Activated CD8-positive, alpha-beta T cell treated with anti-CD3 and anti-CD28 coated beads, Interleukin-2, amount 10 ng/mL, durations not matched to agents 7 days and 5 days (primary cell): ENCODE measurements around the gene FHOD1. TPM values are rescaled to one million over a fixed set of nuclear protein-coding genes. Genes with fewer than 3 reads are reported as not detected.

Source experiments
- ATAC-seq: fragments of 150-1000 bp; cut with Tn5 transposase; one replicate; pipeline ENCODE4 v1.10.0; 2021; ENCODE audit warnings: moderate library complexity
- CTCF ChIA-PET: fragments of 350-600 bp; sonication (Branson Sonifier 250); formaldehyde crosslinking; loops from one replicate; lab custom pipeline; 2021; ENCODE audit warnings: antibody characterized with exemption; lab: Charles Lee
- POLR2A ChIA-PET: fragments of 350-600 bp; sonication (Branson Sonifier 250); formaldehyde crosslinking; loops from one replicate; lab custom pipeline; 2021; ENCODE audit warnings: antibody characterized with exemption; lab: Charles Lee
- DNase-seq: peaks from one replicate; pipeline ENCODE4 v3.0.0-alpha.2; 2020
- H3K27ac Mint-ChIP-seq: one replicate; pipeline ENCODE4 v1.8.0; 2021; ENCODE audit warnings: mild to moderate bottlenecking, mixed read lengths
- H3K27me3 Mint-ChIP-seq: one replicate; pipeline ENCODE4 v1.8.0; 2021; ENCODE audit warnings: low read depth, mixed read lengths
- H3K36me3 Mint-ChIP-seq: one replicate; pipeline ENCODE4 v1.8.0; 2021; ENCODE audit warnings: low read depth, mixed read lengths
- H3K4me1 Mint-ChIP-seq: one replicate; pipeline ENCODE4 v1.8.0; 2021; ENCODE audit warnings: low read depth, mixed read lengths
- H3K4me3 Mint-ChIP-seq: one replicate; pipeline ENCODE4 v1.8.0; 2021; ENCODE audit warnings: mild to moderate bottlenecking, mixed read lengths
- H3K9me3 Mint-ChIP-seq: one replicate; pipeline ENCODE4 v1.8.0; 2022; ENCODE audit warnings: mixed read lengths; ENCODE audit not compliant: insufficient read depth
- total RNA-seq, 2 experiments: library from RNA; stranded (reverse); gene quantifications; one replicate each; pipeline ENCODE4 v1.2.3, GENCODE V29; 2021

Gene FHOD1
- total RNA-seq, 2 experiments from 2014 or later: 93.4 to 101 TPM

- Mint-ChIP-seq H3K9me3 (no peaks in the 10 kb centered on the region), H3K27me3 (no peaks in the 10 kb centered on the region), H3K4me1 (peaks cover 5% of the 10 kb centered on the region), H3K27ac (no peak overlapping the region), H3K4me3 (no peak overlapping the region), H3K36me3 (peaks cover 2% of the 10 kb centered on the region)
- POLR2A ChIA-PET: interaction anchor here (0.6 kb wide), 1 partner anchor 37 kb away, joined by 3 read pairs; no protein-coding TSS in a partner anchor
- CTCF ChIA-PET: no interaction called here
- DNase-seq (no peak), ATAC-seq (no peak)
These were observed 36.0 kb upstream of the FHOD1 start for GRCh38 chr16:67283039-67283825.

DNA sequence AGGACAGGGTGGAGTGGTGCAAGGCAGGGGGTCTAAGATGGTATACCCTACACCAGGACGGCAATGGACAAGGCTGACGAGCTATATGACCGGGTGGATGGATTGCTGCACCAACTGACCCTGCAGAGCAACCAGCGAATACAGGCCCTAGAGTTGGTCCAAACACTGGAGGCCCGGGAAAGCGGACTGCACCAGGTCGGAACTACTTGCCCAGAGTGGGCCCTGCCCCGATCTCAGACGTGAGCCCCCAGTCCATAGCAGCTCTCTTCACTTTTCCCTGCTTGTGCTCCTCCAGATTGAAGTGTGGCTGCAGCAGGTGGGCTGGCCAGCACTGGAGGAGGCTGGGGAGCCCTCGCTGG, 35.1 kb upstream of the FHOD1 start:
- Mint-ChIP-seq H3K9me3 (no peaks in the 10 kb centered on the region), H3K36me3 (peaks cover 2% of the 10 kb centered on the region), H3K4me3 (no peak overlapping the region), H3K4me1 (peaks cover 10% of the 10 kb centered on the region), H3K27me3 (no peaks in the 10 kb centered on the region), H3K27ac (no peak overlapping the region)
- ChIA-PET CTCF (interaction anchor here (0.5 to 1.8 kb wide), 2 partner anchors 95 to 117 kb away, joined by 4 to 5 read pairs; no protein-coding TSS in a partner anchor), POLR2A (interaction anchor here (1.1 kb wide), 1 partner anchor 11 kb away, joined by 4 read pairs; no protein-coding TSS in a partner anchor)
- ATAC-seq (no peak), DNase-seq (no peak)

- POLR2A ChIA-PET: interaction anchor here (0.6 to 1.1 kb wide), 3 partner anchors 9 to 132 kb away, joined by 3 to 4 read pairs (median 3); no protein-coding TSS in a partner anchor
- no peaks in the 10 kb centered on the region for H3K9me3 Mint-ChIP-seq
- peaks cover 15% of the 10 kb centered on the region for H3K4me1 Mint-ChIP-seq
- no peaks in the 10 kb centered on the region for H3K27me3 Mint-ChIP-seq
- CTCF ChIA-PET: interaction anchor here (0.5 to 1.8 kb wide), 4 partner anchors 45 to 147 kb away, joined by 3 to 5 read pairs (median 4); partner anchors contain the start of genes KCTD19 and LRRC36
- no peak for ATAC-seq
- peaks cover 2% of the 10 kb centered on the region for H3K36me3 Mint-ChIP-seq
- no peak for DNase-seq
- no peak overlapping the region for H3K4me3 Mint-ChIP-seq
- H3K27ac Mint-ChIP-seq: no peak overlapping the region
These were observed 34.5 kb upstream of the FHOD1 start for GRCh38 chr16:67281536-67282446.

DNA sequence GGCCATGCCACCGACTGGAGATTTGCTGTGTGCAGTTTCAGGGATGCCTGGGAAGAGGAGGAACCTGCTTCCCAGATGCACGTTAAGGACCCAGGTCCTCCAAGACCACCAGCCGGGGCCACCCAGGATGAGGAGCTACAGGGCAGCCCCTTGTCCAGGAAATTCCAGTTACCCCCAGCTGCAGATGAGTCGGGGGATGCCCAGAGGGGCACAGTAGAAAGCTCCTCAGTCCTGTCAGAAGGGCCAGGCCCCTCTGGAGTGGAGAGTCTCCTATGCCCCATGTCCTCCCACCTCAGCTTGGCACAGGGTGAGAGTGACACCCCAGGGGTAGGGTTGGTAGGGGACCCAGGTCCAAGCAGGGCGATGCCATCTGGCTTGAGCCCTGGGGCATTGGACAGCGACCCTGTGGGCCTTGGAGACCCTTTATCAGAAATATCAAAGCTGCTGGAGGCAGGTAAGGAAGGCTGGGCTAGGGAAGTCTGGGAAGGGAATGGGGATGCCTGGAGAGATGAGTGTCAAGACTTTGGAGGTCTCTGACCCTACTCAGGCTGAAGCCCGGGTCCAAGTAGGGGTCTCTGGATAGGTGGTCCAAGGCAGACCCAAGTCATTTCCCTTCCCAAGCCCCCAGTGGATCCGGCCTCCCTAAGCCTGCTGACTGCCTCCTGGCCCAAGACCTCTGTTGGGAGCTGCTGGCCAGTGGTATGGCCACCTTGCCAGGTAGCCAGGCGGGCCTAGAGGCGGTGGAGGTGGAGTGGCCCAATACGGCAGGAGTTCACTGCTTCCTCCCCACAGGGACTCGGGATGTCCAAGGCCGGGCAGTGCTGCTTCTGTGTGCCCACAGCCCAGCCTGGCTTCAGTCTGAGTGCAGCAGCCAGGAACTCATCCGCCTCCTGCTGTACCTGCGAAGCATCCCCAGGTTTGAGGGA, 33.1 kb upstream of the FHOD1 start:
- peak overlapping the region; percentile 32 for H3K4me3 Mint-ChIP-seq
- ATAC-seq: no peak
- peaks cover 17% of the 10 kb centered on the region for H3K4me1 Mint-ChIP-seq
- H3K9me3 Mint-ChIP-seq: no peaks in the 10 kb centered on the region
- CTCF ChIA-PET: interaction anchor here (1.0 to 1.8 kb wide), 4 partner anchors 11 to 148 kb away, joined by 3 to 7 read pairs (median 4); no protein-coding TSS in a partner anchor
- peaks cover 8% of the 10 kb centered on the region for H3K36me3 Mint-ChIP-seq
- POLR2A ChIA-PET: interaction anchor here (0.6 kb wide), 1 partner anchor 120 kb away, joined by 3 read pairs; no protein-coding TSS in a partner anchor
- H3K27me3 Mint-ChIP-seq: no peaks in the 10 kb centered on the region
- peak overlapping the region; percentile 67 for H3K27ac Mint-ChIP-seq
- no peak for DNase-seq

DNA sequence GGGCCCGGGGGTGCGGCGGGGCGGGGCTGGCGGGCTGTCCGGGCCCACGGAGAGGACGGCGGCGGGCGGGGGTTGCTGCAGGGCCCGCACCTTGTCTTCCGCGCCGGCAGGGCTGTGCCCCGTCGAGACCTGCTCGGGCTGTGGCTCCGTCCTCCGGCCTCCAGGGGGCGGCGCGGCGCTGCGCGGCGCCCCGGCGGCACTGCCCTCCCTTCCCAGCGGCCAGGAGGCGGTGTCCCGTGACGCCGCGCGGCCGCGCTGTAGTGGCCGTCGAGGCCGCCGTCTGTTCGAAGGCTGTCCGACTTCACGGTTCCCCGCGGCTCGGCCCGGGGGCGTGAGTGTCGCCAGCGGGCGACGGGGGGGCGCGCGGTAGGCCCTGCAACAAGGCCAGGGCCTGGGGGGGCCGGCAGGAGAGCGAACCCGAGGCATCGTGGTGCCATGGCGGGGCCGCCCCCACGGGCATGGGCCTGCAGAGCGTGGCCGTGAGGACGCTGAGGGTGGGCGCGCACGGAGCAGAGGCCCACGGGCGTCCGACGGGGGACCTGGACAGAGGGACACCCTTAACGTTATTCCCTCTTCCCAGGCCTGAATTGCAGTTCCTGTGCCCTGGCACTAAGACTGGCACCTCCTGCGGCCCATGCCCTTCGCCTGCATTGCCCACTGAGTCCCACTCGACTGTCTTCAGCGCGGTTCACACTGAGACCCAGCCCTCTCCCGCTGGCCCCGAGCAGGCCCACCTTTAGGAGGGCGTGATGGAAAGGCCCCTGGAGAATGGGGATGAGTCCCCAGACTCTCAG, 32.2 kb upstream of the FHOD1 start, which contains the start of gene PLEKHG4:
Gene PLEKHG4, plus strand, starts transcription at position 237 of the 794 bp plus-strand sequence. Its CDS starts 513 bp downstream, at position 750.
- Mint-ChIP-seq H3K9me3 (no peaks in the 10 kb centered on the region), H3K36me3 (peaks cover 10% of the 10 kb centered on the region), H3K27ac (peak within 1 kb of the TSS; percentile 76), H3K27me3 (no peaks in the 10 kb centered on the region), H3K4me1 (peaks cover 17% of the 10 kb centered on the region), H3K4me3 (peak within 1 kb of the TSS; percentile 81)
- ChIA-PET POLR2A (interaction anchor here (1.1 to 1.3 kb wide), 2 partner anchors 9 to 30 kb away, joined by 3 read pairs; no protein-coding TSS in a partner anchor), CTCF (interaction anchor here (0.9 to 1.5 kb wide), 8 partner anchors 10 to 103 kb away, joined by 3 to 9 read pairs (median 3); partner anchors contain the start of genes FHOD1, KCTD19, LRRC36 and TMEM208)
- ATAC-seq: peak; percentile 96
- DNase-seq: peak; percentile 87

GRCh38 chr16:67278773-67279295, 31.6 kb upstream of the FHOD1 start:
- peak overlapping the region; percentile 76 for H3K27ac Mint-ChIP-seq
- H3K4me1 Mint-ChIP-seq: peaks cover 17% of the 10 kb centered on the region
- H3K9me3 Mint-ChIP-seq: no peaks in the 10 kb centered on the region
- ATAC-seq: peak; percentile 67
- no peaks in the 10 kb centered on the region for H3K27me3 Mint-ChIP-seq
- POLR2A ChIA-PET: interaction anchor here (0.6 to 1.3 kb wide), 4 partner anchors 8 to 103 kb away, joined by 3 to 5 read pairs (median 3); no protein-coding TSS in a partner anchor
- CTCF ChIA-PET: interaction anchor here (0.6 to 1.5 kb wide), 16 partner anchors 9 to 200 kb away, joined by 3 to 9 read pairs (median 4); partner anchors contain the start of genes FHOD1, KCTD19, LRRC36 and TMEM208
- H3K36me3 Mint-ChIP-seq: peaks cover 10% of the 10 kb centered on the region
- H3K4me3 Mint-ChIP-seq: peak overlapping the region; percentile 81
- DNase-seq: peak; percentile 63

DNA sequence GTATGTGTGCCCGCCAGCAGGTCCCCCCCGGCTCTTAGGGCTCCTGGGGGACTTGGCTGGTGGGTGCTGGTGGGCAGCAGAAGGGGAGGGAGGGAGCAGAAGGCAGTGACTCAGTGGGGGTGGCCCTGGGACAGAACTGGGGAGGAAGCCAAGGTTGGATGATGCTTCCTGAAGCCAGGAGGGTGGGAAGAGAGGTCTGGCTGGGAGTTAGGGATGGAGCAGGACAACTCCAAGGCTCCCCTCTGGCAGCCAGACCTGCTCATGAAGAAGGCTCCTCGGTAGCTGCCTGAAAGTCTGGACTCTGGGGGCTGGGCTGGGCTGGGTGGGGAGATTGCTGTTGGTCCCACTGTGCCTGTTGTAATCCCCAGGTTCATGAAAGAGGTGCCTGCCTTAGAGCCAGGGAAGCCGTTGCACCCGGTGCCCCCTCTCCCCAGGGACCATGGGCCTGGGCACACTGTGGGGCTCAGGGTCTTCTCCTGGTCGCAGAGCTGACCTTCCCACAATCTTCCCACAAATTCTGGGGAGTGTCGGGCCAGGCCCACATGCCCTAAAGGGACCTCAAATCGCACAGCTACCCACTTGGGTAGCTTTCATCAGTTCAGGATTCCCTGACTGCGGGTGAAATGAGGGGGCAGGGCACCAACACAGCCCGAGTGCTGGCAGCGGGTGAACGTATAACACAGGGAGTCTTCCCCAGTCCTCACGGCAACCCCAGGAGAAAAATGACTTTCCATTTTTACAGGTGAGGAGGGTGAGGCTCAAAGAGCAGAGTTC, 30.9 kb upstream of the FHOD1 start:
- peak overlapping the region; percentile 81 for H3K4me3 Mint-ChIP-seq
- H3K4me1 Mint-ChIP-seq: peaks cover 17% of the 10 kb centered on the region
- ChIA-PET CTCF (interaction anchor here (0.6 to 1.5 kb wide), 15 partner anchors 8 to 201 kb away, joined by 3 to 9 read pairs (median 4); partner anchors contain the start of genes KCTD19, LRRC36 and TMEM208), POLR2A (interaction anchor here (0.6 to 1.3 kb wide), 4 partner anchors 8 to 104 kb away, joined by 3 to 5 read pairs (median 3); no protein-coding TSS in a partner anchor)
- DNase-seq (no peak), ATAC-seq (no peak)
- H3K27me3 Mint-ChIP-seq: no peaks in the 10 kb centered on the region
- peak overlapping the region; percentile 76 for H3K27ac Mint-ChIP-seq
- no peaks in the 10 kb centered on the region for H3K9me3 Mint-ChIP-seq
- H3K36me3 Mint-ChIP-seq: peaks cover 10% of the 10 kb centered on the region

GRCh38 chr16:67277294-67277998, 30.2 kb upstream of the FHOD1 start:
- DNase-seq: no peak
- Mint-ChIP-seq H3K4me1 (peaks cover 17% of the 10 kb centered on the region), H3K36me3 (peaks cover 10% of the 10 kb centered on the region), H3K4me3 (peak overlapping the region; percentile 62), H3K27ac (peak overlapping the region; percentile 27), H3K9me3 (no peaks in the 10 kb centered on the region), H3K27me3 (no peaks in the 10 kb centered on the region)
- ATAC-seq: no peak
- POLR2A ChIA-PET: interaction anchor here (0.5 to 1.1 kb wide), 2 partner anchors 11 to 26 kb away, joined by 3 to 5 read pairs; no protein-coding TSS in a partner anchor
- CTCF ChIA-PET: interaction anchor here (1.0 to 1.5 kb wide), 4 partner anchors 8 to 122 kb away, joined by 4 to 9 read pairs (median 6); no protein-coding TSS in a partner anchor
